ENCODE data around the gene CLDN19.

The CLDN19 gene

GRCh38 chr1:42686418-42686817 lies 53.6 kb downstream of the CLDN19 start:
- TF ChIP-seq POLR2A (IDR thresholded peaks at IDR 0.05; ENCODE audit: low read depth, low read length), result no peak
- no peak for DNase-seq (ENCODE audit: insufficient read length, low spot score)
- FAIRE-seq, result no peak

- FAIRE-seq (no peak), DNase-seq (ENCODE audit: insufficient read length, low spot score) (no peak)
- TF ChIP-seq POLR2A (IDR thresholded peaks at IDR 0.05; ENCODE audit: low read depth, low read length), result no peak
Observed at GRCh38 chr1:42684139-42684538, 55.9 kb downstream of the CLDN19 start.

Measured in H54 (cell line).